ENCODE data around the gene PDZD7. TPM values are rescaled to one million over a fixed set of nuclear protein-coding genes. Genes with fewer than 3 reads are reported as not detected.
A peak's percentile ranks its signal among the peaks of the same experiment; 100 is the strongest.

PDZD7 gene
- total and polyA plus RNA-seq, 9 of the 15 experiments (the other 6 are each of a cell fraction or from before 2014, with no cell fraction given): 0.04 to 0.24 (median 0.08) TPM; not detected in 3

DNA sequence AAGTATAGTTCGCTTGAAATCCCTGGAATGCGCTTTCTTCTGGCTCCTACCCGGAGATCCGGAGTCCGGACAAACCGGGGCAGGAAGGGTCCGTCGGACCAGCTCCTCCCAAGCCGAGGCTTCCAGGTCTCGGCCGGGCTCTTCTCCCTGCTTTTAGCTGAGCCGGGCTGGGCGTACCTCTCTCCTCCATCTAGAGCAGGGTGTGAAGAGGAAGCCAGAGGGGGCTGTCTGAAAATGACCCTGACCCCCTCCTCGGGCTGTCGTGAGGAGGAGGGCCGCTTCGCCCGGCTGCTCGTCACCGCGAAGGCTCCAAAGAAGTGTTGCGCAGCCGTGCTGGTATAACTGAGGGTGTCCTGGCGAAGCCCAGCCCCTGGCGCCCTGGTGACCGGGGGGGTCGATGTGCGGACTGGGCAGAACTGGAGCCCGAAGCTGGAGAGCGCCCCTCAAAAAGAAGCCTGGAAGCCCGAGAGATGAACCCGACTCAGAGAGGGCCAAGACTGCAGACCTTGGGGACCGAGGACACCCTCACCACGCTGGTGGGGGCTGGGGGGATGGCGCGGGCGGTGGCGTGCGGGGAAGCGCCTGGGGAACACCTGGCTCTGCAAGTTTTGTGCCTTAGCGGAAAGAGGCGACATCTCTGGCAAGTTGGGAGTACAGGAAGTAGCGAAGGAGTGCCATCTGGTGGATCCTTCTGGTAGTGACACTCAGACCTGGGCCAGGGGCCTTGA is 36.6 kb upstream of the PDZD7 start (continued):
- TF ChIP-seq POLR3A (IDR thresholded peaks at IDR 0.05; ENCODE audit: borderline replicate concordance, extremely low read depth, insufficient read depth, insufficient read length) (no peak), ZNF408 (CRISPR knock-in tag; IDR thresholded peaks at IDR 0.05; ENCODE audit: low read depth) (no peak), CREM (IDR thresholded peaks at IDR 0.05; ENCODE audit: low read depth) (peak; percentile 35; the same call in 1 of the 2 replicates), EGR1 (conservative IDR thresholded peaks at IDR 0.05) (0 out of 2 replicates have a peak, but pooled peaks have one; percentile 16), E2F3 (CRISPR knock-in tag; IDR thresholded peaks at IDR 0.05) (no peak), KHSRP (IDR thresholded peaks at IDR 0.05) (no peak), SPI1 (IDR thresholded peaks at IDR 0.05; ENCODE audit: borderline replicate concordance, low read depth, low read length) (no peak), ARNT (IDR thresholded peaks at IDR 0.05) (no peak), L3MBTL2 (IDR thresholded peaks at IDR 0.05) (peak; percentile 62; the same call in 1 of the 2 replicates), THRAP3 (IDR thresholded peaks at IDR 0.05; ENCODE audit: borderline replicate concordance) (no peak)
- TF ChIP-seq, protein P1, sequence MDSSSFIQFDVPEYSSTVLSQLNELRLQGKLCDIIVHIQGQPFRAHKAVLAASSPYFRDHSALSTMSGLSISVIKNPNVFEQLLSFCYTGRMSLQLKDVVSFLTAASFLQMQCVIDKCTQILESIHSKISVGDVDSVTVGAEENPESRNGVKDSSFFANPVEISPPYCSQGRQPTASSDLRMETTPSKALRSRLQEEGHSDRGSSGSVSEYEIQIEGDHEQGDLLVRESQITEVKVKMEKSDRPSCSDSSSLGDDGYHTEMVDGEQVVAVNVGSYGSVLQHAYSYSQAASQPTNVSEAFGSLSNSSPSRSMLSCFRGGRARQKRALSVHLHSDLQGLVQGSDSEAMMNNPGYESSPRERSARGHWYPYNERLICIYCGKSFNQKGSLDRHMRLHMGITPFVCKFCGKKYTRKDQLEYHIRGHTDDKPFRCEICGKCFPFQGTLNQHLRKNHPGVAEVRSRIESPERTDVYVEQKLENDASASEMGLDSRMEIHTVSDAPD (CRISPR knock-in tag; IDR thresholded peaks at IDR 0.05): no peak
